Bronchial epithelial cell (primary cell): ENCODE data around the gene IL6ST. TPM values are rescaled to one million over a fixed set of nuclear protein-coding genes. Genes with fewer than 3 reads are reported as not detected.
A peak's percentile ranks its signal among the peaks of the same experiment; 100 is the strongest.

Experiments
- DNase-seq: peaks from one replicate; pipeline ENCODE4 v3.0.0-alpha.2; 2010; ENCODE audit warnings: low read depth
- FAIRE-seq: peaks from 2 replicates; lab custom pipeline; 2011; peaks lifted over from hg19 to GRCh38; lab: Jason Lieb, UNC
- H3K27me3 ChIP-seq: 2 replicates; pipeline ENCODE4 v1.5.1; 2011; ENCODE audit warnings: low read length; ENCODE audit not compliant: control insufficient read depth, insufficient read depth
- H3K36me3 ChIP-seq: 2 replicates; pipeline ENCODE4 v1.5.1; 2011; ENCODE audit warnings: low read length; ENCODE audit not compliant: control insufficient read depth, insufficient read depth
- H3K4me3 ChIP-seq: 2 replicates; pipeline ENCODE4 v1.5.1; 2011; ENCODE audit warnings: mild to moderate bottlenecking, low read depth, low read length, control low read depth
- CTCF ChIP-seq: IDR thresholded peaks from 2 replicates; pipeline ENCODE4 v1.5.1; 2011; ENCODE audit warnings: mild to moderate bottlenecking, moderate library complexity, low read length, control low read depth, inconsistent platforms; ENCODE audit not compliant: insufficient read depth, severe bottlenecking
- total RNA-seq: library from RNA; depleted of rRNA; stranded (reverse); fragments of >200 nt; gene quantifications from 2 replicates; pipeline ENCODE4 v1.2.1, GENCODE V29; 2014

Gene IL6ST
- total RNA-seq, 1 donor from 2014 or later: 50.8 TPM

GRCh38 chr5:55929020-55929799 lies 65.6 kb downstream of the IL6ST start:
- no peak for DNase-seq
- Histone ChIP-seq H3K27me3 (no peaks in the 10 kb centered on the region), H3K36me3 (no peaks in the 10 kb centered on the region), H3K4me3 (no peak overlapping the region)
- FAIRE-seq: no peak
- TF ChIP-seq CTCF: no peak

- H3K36me3 ChIP-seq: no peaks in the 10 kb centered on the region
- no peak overlapping the region for H3K4me3 ChIP-seq
- DNase-seq (no peak), FAIRE-seq (peak; percentile 64)
- no peak for TF ChIP-seq CTCF
- no peaks in the 10 kb centered on the region for H3K27me3 ChIP-seq
Observed at GRCh38 chr5:55927861-55928655, 66.7 kb downstream of the IL6ST start.

- Histone ChIP-seq H3K36me3 (no peaks in the 10 kb centered on the region), H3K27me3 (no peaks in the 10 kb centered on the region), H3K4me3 (no peak overlapping the region)
- no peak for TF ChIP-seq CTCF
- DNase-seq (no peak), FAIRE-seq (no peak)
Observed at GRCh38 chr5:55926476-55926875, 68.3 kb downstream of the IL6ST start.

- H3K27me3 ChIP-seq: no peaks in the 10 kb centered on the region
- H3K36me3 ChIP-seq: no peaks in the 10 kb centered on the region
- no peak overlapping the region for H3K4me3 ChIP-seq
- DNase-seq (no peak), FAIRE-seq (no peak)
- no peak for TF ChIP-seq CTCF
Observed at GRCh38 chr5:55925712-55926111, 69.1 kb downstream of the IL6ST start.

GRCh38 chr5:55925181-55925580 lies 69.6 kb downstream of the IL6ST start:
- Histone ChIP-seq H3K4me3 (no peak overlapping the region), H3K36me3 (no peaks in the 10 kb centered on the region), H3K27me3 (no peaks in the 10 kb centered on the region)
- FAIRE-seq: no peak
- TF ChIP-seq CTCF: no peak
- no peak for DNase-seq
